ENCODE data around the gene D2HGDH. TPM values are rescaled to one million over a fixed set of nuclear protein-coding genes. Genes with fewer than 3 reads are reported as not detected.

Gene D2HGDH
- total and polyA plus RNA-seq, 2 of the 8 experiments (the other 6 are each of a cell fraction or from before 2014, with no cell fraction given): 3.4 to 8.1 TPM

DNA sequence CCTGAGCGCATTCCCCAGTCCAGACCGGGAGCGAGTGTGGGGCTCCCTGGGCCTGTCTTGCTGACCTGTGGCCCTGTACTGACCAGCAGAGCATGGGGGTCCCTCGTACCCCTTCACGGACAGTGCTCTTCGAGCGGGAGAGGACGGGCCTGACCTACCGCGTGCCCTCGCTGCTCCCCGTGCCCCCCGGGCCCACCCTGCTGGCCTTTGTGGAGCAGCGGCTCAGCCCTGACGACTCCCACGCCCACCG, 79.9 kb downstream of the D2HGDH start:
- Histone ChIP-seq H3K23ac (ENCODE audit: insufficient read length) (no peak overlapping the region), H2BK5ac (ENCODE audit: low read depth, low read length) (no peak overlapping the region), H3K4me1 (replicated peaks in 1 of 4; ENCODE audit: control insufficient read depth in 3 of 4, insufficient read depth in 4 of 4, low read length in 3 of 4) (peaks cover 0 to 4% (median 0%) of the 10 kb centered on the region in 4 experiments; a peak in 1 of 7 replicates), H3K36me3 (ENCODE audit: control insufficient read depth in 2 of 4, insufficient read depth in 4 of 4, low read length in 3 of 4) (no peaks in the 10 kb centered on the region), H2BK15ac (ENCODE audit: low read length) (no peak overlapping the region), H4K5ac (ENCODE audit: insufficient read length, low read depth, low read length) (no peak overlapping the region), H3K4me3 (ENCODE audit: extremely low read depth in 1 of 4, insufficient read depth in 2 of 4, low read depth in 3 of 4, low read length in 4 of 4) (no peak overlapping the region), H3K18ac (ENCODE audit: extremely low read depth, low read length) (no peak overlapping the region), H2BK12ac (ENCODE audit: low read depth, low read length) (no peak overlapping the region), H4K8ac (ENCODE audit: extremely low read depth, insufficient read depth, low read length) (no peak overlapping the region; the same call in 1 of the 2 replicates), H4K20me1 (replicated peaks in 1 of 2; ENCODE audit: control insufficient read depth in 1 of 2, insufficient read depth in 2 of 2, low read length in 2 of 2) (no peaks in the 10 kb centered on the region), H2BK20ac (ENCODE audit: low read length) (no peak overlapping the region), H2BK120ac (replicated peaks; ENCODE audit: low read depth, low read length) (no peak overlapping the region), H3K79me2 (ENCODE audit: control insufficient read depth in 1 of 2, insufficient read depth in 2 of 2, low read length in 2 of 2) (no peaks in the 10 kb centered on the region), H3K56ac (replicated peaks; ENCODE audit: insufficient read length, low read depth, low read length) (no peak overlapping the region), H3K27me3 (replicated peaks in 1 of 4; ENCODE audit: control insufficient read depth in 3 of 4, extremely low read depth in 1 of 4, insufficient read depth in 3 of 4, low read length in 3 of 4) (no peaks in the 10 kb centered on the region), H3K27ac (ENCODE audit: low read depth, low read length) (no peak overlapping the region), H3K23me2 (ENCODE audit: low read depth, low read length) (no peaks in the 10 kb centered on the region), H4K91ac (replicated peaks; ENCODE audit: insufficient read length, low read length) (no peak overlapping the region), H2AFZ (ENCODE audit: low read length) (no peak overlapping the region), H3K4ac (replicated peaks; ENCODE audit: insufficient read length, low read depth, low read length) (no peak overlapping the region), H3K9ac (replicated peaks in 1 of 4; ENCODE audit: extremely low read depth in 1 of 4, low read depth in 3 of 4, low read length in 3 of 4) (no peak overlapping the region), H3K79me1 (ENCODE audit: low read depth, low read length) (no peaks in the 10 kb centered on the region), H3K14ac (ENCODE audit: insufficient read length) (no peak overlapping the region), H2AK5ac (ENCODE audit: low read depth, low read length) (no peak overlapping the region), H3K4me2 (ENCODE audit: insufficient read depth in 1 of 2, low read depth in 2 of 2, low read length in 2 of 2) (no peak overlapping the region), H3K9me3 (ENCODE audit: insufficient read depth in 2 of 2, low read depth in 1 of 2, low read length in 1 of 2) (no peaks in the 10 kb centered on the region)
- no peak for TF ChIP-seq JUND (IDR thresholded peaks at IDR 0.05; ENCODE audit: low read length)
- TF ChIP-seq SRF (IDR thresholded peaks at IDR 0.05; ENCODE audit: low read depth, low read length): no peak
- 94% methylated on average over 11 of the region's 17 CpGs; no CpG with 5 or more reads in 1 of the 2 experiments for WGBS, 2 experiments (ENCODE audit: extremely low coverage in 1 of 2, insufficient coverage in 1 of 2, insufficient read length in 1 of 2, insufficient replicate concordance in 2 of 2, low coverage in 1 of 2, low lambda C conversion rate in 2 of 2, missing lambda C conversion rate in 1 of 2)
- POLR2A ChIA-PET (ENCODE audit: partially characterized antibody): no interaction called here
- FAIRE-seq (no peak), DNase-seq (ENCODE audit: low read depth in 1 of 2, low spot score in 2 of 2) (no peak)
- CTCF ChIA-PET (ENCODE audit: partially characterized antibody): interaction anchor here (1.8 kb wide), 1 partner anchor 64 kb away, joined by 6 read pairs; no protein-coding TSS in a partner anchor
